Measurements from ENCODE around the gene LINGO3. TPM values are rescaled to one million over a fixed set of nuclear protein-coding genes. Genes with fewer than 3 reads are reported as not detected.

LINGO3 gene
- total and polyA plus RNA-seq, 10 of the 15 experiments (the other 5 are each of a cell fraction or from before 2014, with no cell fraction given) = 0.09 to 2.0 (median 0.40) TPM; not detected in 5

DNA sequence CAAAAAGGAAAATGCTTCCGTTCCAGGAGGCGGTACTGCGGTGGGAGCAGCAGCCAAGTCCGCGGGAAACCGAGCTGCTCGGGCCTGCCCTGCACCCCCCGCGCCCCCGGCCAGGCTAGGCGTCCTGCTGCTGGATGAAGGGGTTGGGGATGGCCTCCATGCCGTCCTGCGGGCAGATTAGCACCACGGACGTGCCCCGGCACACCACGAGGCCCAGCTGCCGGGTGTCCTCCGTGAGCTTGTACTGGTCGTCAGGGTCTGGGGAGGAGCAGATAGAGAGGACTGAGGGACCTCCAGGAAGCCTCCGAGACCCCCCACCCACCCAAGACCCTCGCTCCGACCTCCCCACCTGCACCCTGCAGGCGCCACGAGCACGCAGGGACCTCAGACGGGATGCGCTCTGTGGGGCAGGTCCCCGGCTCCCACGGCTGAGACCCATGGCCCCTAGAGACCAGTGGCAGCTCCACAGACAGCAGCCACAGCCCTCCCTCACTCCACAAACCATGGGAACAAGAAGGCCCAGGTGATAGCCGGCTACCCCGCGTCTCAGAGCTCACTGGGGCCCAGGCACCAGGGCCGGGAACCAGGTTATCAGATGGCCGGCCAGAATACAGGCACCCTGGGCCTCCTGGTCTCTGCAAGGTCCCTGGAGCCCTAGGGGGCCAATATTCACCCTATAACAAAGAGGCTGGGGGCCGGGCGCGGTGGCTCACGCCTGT, 13.8 kb upstream of the LINGO3 start:
- intact Hi-C loops (cut with micrococcal nuclease; ENCODE audit: unreplicated experiment) (no loop called here), in situ Hi-C loops (cut with MboI) (no loop called here)
- peaks cover 0 to 6% of the 10 kb centered on the region in 2 experiments; a peak in 2 of 4 replicates for H3K36me3 ChIP-seq (ENCODE audit: control insufficient read depth in 2 of 2, insufficient read depth in 2 of 2, low read length in 1 of 2)
- CTCF ChIA-PET = interaction anchor here (0.7 kb wide), 1 partner anchor 8 kb away, joined by 3 read pairs; no protein-coding TSS in a partner anchor
- SMC1A ChIA-PET (ENCODE audit: uncharacterized antibody, unreplicated experiment) = no interaction called here
- H3K79me2 ChIP-seq (ENCODE audit: control insufficient read depth, insufficient read depth, low read length) = peaks cover 19% of the 10 kb centered on the region
- no peak overlapping the region for H3K27ac ChIP-seq (ENCODE audit: control insufficient read depth, insufficient read depth)
- POLR2A ChIA-PET = interaction anchor here (0.6 kb wide), 1 partner anchor 50 kb away, joined by 3 read pairs; no protein-coding TSS in a partner anchor
- no peak for TF ChIP-seq GATAD2B (conservative IDR thresholded peaks at IDR 0.05; ENCODE audit: low read depth)
- RAD21 ChIA-PET (ENCODE audit: unreplicated experiment) = interaction anchor here (1.7 kb wide), 1 partner anchor 70 kb away, joined by 7 read pairs; no protein-coding TSS in a partner anchor
- no peak for DNase-seq (ENCODE audit: low read depth, low spot score)
- no peaks in the 10 kb centered on the region for H3K9me3 ChIP-seq (replicated peaks; ENCODE audit: control insufficient read depth, insufficient read depth, low read length)
- no peak overlapping the region for H3K4me2 ChIP-seq (ENCODE audit: control insufficient read depth, insufficient read depth)
- ATAC-seq = no peak
- WGBS (ENCODE audit: insufficient coverage, insufficient replicate concordance, low lambda C conversion rate, missing lambda C conversion rate) = 94% methylated on average over 34 of the region's 39 CpGs
- H3K4me3 ChIP-seq = no peak overlapping the region
- H3K4me1 ChIP-seq (ENCODE audit: control insufficient read depth, insufficient read depth, low read length) = peaks cover 25% of the 10 kb centered on the region
- H3K9ac ChIP-seq (ENCODE audit: control insufficient read depth, insufficient read depth, low read length) = no peak overlapping the region
- no TSS peak for BruUV-seq (replicated peaks)
- no peak for FAIRE-seq
- H3K27me3 ChIP-seq (replicated peaks in 1 of 2; ENCODE audit: control insufficient read depth in 2 of 2, insufficient read depth in 2 of 2, low read length in 1 of 2) = no peaks in the 10 kb centered on the region
- H4K20me1 ChIP-seq (ENCODE audit: control insufficient read depth, insufficient read depth) = 0 out of 2 replicates have a peak, but pooled peaks cover 3% of the 10 kb centered on the region
- H2AFZ ChIP-seq (ENCODE audit: control insufficient read depth, low read depth, low read length) = no peak overlapping the region

DNA sequence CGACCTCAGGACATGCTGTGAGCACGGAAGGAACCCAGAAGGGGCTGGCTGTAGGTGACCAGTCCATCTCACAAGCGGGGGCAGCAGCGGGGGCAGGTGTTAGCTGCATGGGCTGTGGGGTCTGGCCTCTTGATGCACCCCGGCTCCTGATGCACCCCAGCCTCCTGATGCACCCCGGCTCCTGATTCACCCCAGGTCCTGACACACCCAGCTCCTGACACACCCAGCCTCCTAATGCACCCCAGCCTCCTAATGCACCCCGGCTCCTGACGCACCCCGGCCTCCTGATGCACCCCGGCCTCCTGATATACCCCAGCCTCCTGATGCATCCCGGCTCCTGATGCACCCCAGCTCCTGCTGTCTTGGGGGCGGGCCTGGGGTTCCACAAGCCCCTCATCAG, 13.0 kb upstream of the LINGO3 start:
- ChIA-PET POLR2A (no interaction called here), SMC1A (ENCODE audit: uncharacterized antibody, unreplicated experiment) (no interaction called here), RAD21 (ENCODE audit: unreplicated experiment) (interaction anchor here (1.7 kb wide), 1 partner anchor 71 kb away, joined by 7 read pairs; no protein-coding TSS in a partner anchor), CTCF (no interaction called here)
- no TSS peak for BruUV-seq (replicated peaks)
- in situ Hi-C loops (cut with MboI) = no loop called here
- ATAC-seq = no peak
- H2AFZ ChIP-seq (ENCODE audit: control insufficient read depth, low read depth, low read length) = no peak overlapping the region
- H3K36me3 ChIP-seq (ENCODE audit: control insufficient read depth in 2 of 2, insufficient read depth in 2 of 2, low read length in 1 of 2) = peaks cover 0 to 6% of the 10 kb centered on the region in 2 experiments; a peak in 2 of 4 replicates
- H3K9me3 ChIP-seq (replicated peaks; ENCODE audit: control insufficient read depth, insufficient read depth, low read length) = no peaks in the 10 kb centered on the region
- no peak for FAIRE-seq
- H3K9ac ChIP-seq (ENCODE audit: control insufficient read depth, insufficient read depth, low read length) = no peak overlapping the region
- no peaks in the 10 kb centered on the region for H3K27me3 ChIP-seq (replicated peaks in 1 of 2; ENCODE audit: control insufficient read depth in 2 of 2, insufficient read depth in 2 of 2, low read length in 1 of 2)
- peaks cover 23% of the 10 kb centered on the region for H3K4me1 ChIP-seq (ENCODE audit: control insufficient read depth, insufficient read depth, low read length)
- no peak for TF ChIP-seq NFXL1 (IDR thresholded peaks at IDR 0.05; ENCODE audit: borderline replicate concordance)
- TF ChIP-seq EGR1 (IDR thresholded peaks at IDR 0.05; ENCODE audit: borderline replicate concordance in 1 of 2, low read depth in 2 of 2, low read length in 2 of 2) = no peak
- TF ChIP-seq POLR2A (IDR thresholded peaks at IDR 0.05; ENCODE audit: low read depth, low read length) = peak; percentile 48
- H3K4me2 ChIP-seq (ENCODE audit: control insufficient read depth, insufficient read depth) = no peak overlapping the region
- H3K4me3 ChIP-seq = no peak overlapping the region
- H3K79me2 ChIP-seq (ENCODE audit: control insufficient read depth, insufficient read depth, low read length) = peaks cover 17% of the 10 kb centered on the region
- intact Hi-C loops (cut with micrococcal nuclease; ENCODE audit: unreplicated experiment) = no loop called here
- 91% methylated on average over 11 of the region's 12 CpGs for whole genome bisulfite sequencing (ENCODE audit: insufficient coverage, insufficient replicate concordance, low lambda C conversion rate, missing lambda C conversion rate)
- no peak overlapping the region for H3K27ac ChIP-seq (ENCODE audit: control insufficient read depth, insufficient read depth)
- DNase-seq (ENCODE audit: low read depth, low spot score) = no peak
- H4K20me1 ChIP-seq (ENCODE audit: control insufficient read depth, insufficient read depth) = 0 out of 2 replicates have a peak, but pooled peaks cover 2% of the 10 kb centered on the region

Data from GM12878 (cell line).